Bronchial epithelial cell (primary cell): ENCODE data around the gene AUTS2. TPM values are rescaled to one million over a fixed set of nuclear protein-coding genes. Genes with fewer than 3 reads are reported as not detected.

Source experiments
- DNase-seq: peaks from one replicate; pipeline ENCODE4 v3.0.0-alpha.2; 2010; ENCODE audit warnings: low read depth
- FAIRE-seq: peaks from 2 replicates; lab custom pipeline; 2011; peaks lifted over from hg19 to GRCh38; lab: Jason Lieb, UNC
- H3K27me3 ChIP-seq: 2 replicates; pipeline ENCODE4 v1.5.1; 2011; ENCODE audit warnings: low read length; ENCODE audit not compliant: control insufficient read depth, insufficient read depth
- H3K36me3 ChIP-seq: 2 replicates; pipeline ENCODE4 v1.5.1; 2011; ENCODE audit warnings: low read length; ENCODE audit not compliant: control insufficient read depth, insufficient read depth
- H3K4me3 ChIP-seq: 2 replicates; pipeline ENCODE4 v1.5.1; 2011; ENCODE audit warnings: mild to moderate bottlenecking, low read depth, low read length, control low read depth
- total RNA-seq: library from RNA; depleted of rRNA; stranded (reverse); fragments of >200 nt; gene quantifications from 2 replicates; pipeline ENCODE4 v1.2.1, GENCODE V29; 2014
- TF ChIP-seq, protein P1 (sequence below): IDR thresholded peaks from 2 replicates; pipeline ENCODE4 v1.5.1; 2011; ENCODE audit warnings: mild to moderate bottlenecking, moderate library complexity, low read length, control low read depth, inconsistent platforms; ENCODE audit not compliant: insufficient read depth, severe bottlenecking

AUTS2 gene
- total RNA-seq, 1 donor from 2014 or later: 9.5 TPM

DNA sequence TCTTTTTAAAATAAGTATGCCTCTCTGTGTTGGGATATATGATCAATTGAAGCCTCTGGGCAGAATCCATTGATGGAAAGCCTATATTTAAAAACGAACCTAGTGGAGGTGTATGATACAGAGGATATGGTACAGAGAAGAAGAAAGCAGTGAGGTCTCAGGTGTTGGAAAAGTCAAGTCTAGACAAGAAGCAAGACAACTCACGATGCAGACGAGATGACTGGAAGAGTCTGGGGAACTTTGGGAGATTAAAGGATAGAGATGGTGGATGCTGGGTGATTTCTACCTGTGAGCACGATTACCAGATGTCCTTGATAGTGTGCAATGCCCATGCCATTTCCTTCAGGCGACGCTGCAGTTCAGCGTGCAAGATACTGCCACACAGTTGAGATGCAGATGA is 1009.0 kb downstream of the AUTS2 start:
- FAIRE-seq: peak; percentile 79
- TF ChIP-seq, protein P1, sequence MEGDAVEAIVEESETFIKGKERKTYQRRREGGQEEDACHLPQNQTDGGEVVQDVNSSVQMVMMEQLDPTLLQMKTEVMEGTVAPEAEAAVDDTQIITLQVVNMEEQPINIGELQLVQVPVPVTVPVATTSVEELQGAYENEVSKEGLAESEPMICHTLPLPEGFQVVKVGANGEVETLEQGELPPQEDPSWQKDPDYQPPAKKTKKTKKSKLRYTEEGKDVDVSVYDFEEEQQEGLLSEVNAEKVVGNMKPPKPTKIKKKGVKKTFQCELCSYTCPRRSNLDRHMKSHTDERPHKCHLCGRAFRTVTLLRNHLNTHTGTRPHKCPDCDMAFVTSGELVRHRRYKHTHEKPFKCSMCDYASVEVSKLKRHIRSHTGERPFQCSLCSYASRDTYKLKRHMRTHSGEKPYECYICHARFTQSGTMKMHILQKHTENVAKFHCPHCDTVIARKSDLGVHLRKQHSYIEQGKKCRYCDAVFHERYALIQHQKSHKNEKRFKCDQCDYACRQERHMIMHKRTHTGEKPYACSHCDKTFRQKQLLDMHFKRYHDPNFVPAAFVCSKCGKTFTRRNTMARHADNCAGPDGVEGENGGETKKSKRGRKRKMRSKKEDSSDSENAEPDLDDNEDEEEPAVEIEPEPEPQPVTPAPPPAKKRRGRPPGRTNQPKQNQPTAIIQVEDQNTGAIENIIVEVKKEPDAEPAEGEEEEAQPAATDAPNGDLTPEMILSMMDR: no peak
- H3K36me3 ChIP-seq: no peaks in the 10 kb centered on the region
- H3K4me3 ChIP-seq: no peak overlapping the region
- peak; percentile 65 for DNase-seq
- no peaks in the 10 kb centered on the region for H3K27me3 ChIP-seq

DNA sequence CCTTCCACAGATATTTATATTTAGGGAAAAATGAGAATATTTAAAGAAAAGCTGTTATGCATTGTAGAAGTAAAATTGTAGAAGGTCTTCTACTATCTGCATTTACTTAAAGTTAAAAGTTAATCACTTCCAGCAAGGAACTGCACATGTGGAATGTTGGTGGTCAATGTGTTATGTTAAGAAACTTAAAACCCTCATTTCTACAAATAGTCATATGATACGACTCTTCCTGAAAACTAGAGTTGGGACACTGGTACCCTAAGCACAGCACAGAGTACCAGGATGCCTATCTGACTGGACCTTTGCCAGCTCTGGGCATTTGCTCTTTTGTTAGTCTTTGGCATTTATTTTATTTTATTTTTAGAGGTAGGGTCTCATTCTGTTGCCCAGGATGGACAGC is 1009.5 kb downstream of the AUTS2 start:
- FAIRE-seq: no peak
- no peak for DNase-seq
- Histone ChIP-seq H3K4me3 (no peak overlapping the region), H3K36me3 (no peaks in the 10 kb centered on the region), H3K27me3 (no peaks in the 10 kb centered on the region)
- TF ChIP-seq, protein P1: no peak

DNA sequence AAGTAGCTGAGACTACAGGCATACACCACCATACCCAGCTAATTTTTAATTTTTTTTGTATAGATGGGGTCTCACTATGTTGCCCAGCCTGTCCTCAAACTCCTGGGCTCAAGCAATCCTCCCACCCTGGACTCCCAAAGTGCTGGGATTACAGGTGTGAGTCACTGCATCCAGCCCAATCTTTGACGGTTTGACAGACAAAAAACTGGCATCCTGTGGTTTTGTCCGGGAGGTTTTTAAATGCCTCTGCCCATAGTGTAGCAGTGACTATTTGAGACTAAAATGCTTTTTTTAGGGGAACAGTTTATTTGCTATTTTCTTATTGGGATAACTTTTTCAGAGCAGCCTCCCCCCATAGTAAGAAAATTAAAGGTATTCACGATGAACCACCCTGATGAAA is 1010.0 kb downstream of the AUTS2 start:
- DNase-seq (no peak), FAIRE-seq (no peak)
- TF ChIP-seq, protein P1: no peak
- Histone ChIP-seq H3K27me3 (no peaks in the 10 kb centered on the region), H3K36me3 (no peaks in the 10 kb centered on the region), H3K4me3 (no peak overlapping the region)

DNA sequence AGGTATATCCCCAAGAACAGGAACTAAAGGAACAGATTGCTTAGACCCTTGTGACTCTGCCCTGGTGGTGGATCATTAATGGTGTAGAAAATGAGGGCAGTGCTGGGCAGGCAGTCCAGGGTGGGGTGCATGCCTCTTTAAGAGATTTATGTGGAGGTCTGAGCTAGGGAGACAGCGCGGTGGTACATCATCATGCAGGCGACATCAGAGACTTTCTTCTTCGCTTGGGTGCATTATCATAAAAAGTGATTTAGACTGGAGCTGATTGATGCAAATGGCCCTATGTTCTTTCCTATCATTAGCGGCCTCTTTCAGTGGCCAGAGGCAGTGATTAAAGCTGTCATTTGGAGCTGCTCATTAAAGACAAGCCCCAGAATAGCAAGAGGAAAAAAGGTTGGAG is 1014.5 kb downstream of the AUTS2 start:
- no peaks in the 10 kb centered on the region for H3K27me3 ChIP-seq
- H3K4me3 ChIP-seq: no peak overlapping the region
- FAIRE-seq (no peak), DNase-seq (no peak)
- TF ChIP-seq, protein P1: no peak
- H3K36me3 ChIP-seq: no peaks in the 10 kb centered on the region

DNA sequence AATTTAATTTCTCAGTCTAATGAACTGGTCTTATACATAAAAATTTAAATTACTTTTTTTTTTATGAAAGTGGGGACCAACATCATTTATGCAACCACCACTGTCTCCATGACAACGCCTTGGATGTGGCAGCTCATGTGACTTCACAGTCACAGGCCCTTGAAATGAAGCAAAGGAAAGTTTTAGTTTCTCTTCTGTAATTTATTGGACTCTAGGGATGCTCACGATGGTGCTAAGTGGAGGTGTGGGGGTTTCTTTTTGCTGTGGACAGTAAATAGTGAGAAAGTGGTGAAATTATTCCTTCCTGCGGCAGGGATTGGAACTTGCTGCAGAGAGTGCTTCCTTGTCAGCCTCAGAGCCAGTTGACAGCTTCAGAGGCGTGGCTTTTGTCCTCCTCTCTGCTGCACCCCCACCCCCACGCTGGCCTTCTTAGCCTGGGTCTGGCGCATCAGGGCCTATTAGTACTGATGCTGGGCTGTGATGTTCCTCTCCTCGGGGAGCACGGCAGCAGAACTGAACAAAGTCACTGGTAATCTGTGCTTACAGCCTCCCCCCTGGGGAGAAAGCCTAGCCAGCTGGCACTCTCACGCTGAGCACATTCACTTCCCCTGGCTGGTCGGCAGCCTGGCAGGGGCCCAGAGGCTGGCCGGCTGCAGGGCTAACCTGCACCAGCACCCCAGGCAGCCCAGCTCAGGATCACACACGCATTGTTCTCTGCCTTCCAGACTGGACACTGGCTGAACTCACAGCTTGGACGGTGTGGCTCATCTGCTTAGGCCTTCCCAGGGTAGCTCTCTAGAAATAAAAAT is 1016.2 kb downstream of the AUTS2 start:
- FAIRE-seq: no peak
- TF ChIP-seq, protein P1: no peak
- no peaks in the 10 kb centered on the region for H3K36me3 ChIP-seq
- DNase-seq: peak; percentile 35
- no peak overlapping the region for H3K4me3 ChIP-seq
- no peaks in the 10 kb centered on the region for H3K27me3 ChIP-seq
